Esophagus (tissue), 2 donors: ENCODE data around the gene TSPAN7. TPM values are rescaled to one million over a fixed set of nuclear protein-coding genes. Genes with fewer than 3 reads are reported as not detected.

Source experiments
- H3K27ac ChIP-seq, 2 donors: one replicate each; pipeline ENCODE4 v1.5.1; 2013; ENCODE audit warnings: low read depth in 2 of 2, mild to moderate bottlenecking in 2 of 2, inconsistent platforms in 1 of 2, low read length in 1 of 2, moderate library complexity in 1 of 2
- H3K27me3 ChIP-seq, 2 donors: one replicate each; pipeline ENCODE4 v1.6.1; 2013; ENCODE audit warnings: low read length in 2 of 2, control low read depth in 1 of 2, mild to moderate bottlenecking in 1 of 2; ENCODE audit not compliant: insufficient read depth in 2 of 2, control insufficient read depth in 1 of 2
- H3K36me3 ChIP-seq, 2 donors: one replicate each; pipeline ENCODE4 v1.6.1; 2013; ENCODE audit warnings: low read length in 1 of 2; ENCODE audit not compliant: control insufficient read depth in 2 of 2, insufficient read depth in 2 of 2
- H3K4me1 ChIP-seq, 2 donors: one replicate each; pipeline ENCODE4 v1.6.1; 2013; ENCODE audit warnings: low read length in 1 of 2; ENCODE audit not compliant: control insufficient read depth in 2 of 2, insufficient read depth in 2 of 2
- H3K4me3 ChIP-seq, 2 donors: one replicate each; pipeline ENCODE4 v1.5.1; 2013; ENCODE audit warnings: low read length in 2 of 2, mild to moderate bottlenecking in 2 of 2, low read depth in 1 of 2, moderate library complexity in 1 of 2
- H3K9me3 ChIP-seq, 2 donors: one replicate each; pipeline ENCODE4 v1.6.1; 2013; ENCODE audit warnings: mild to moderate bottlenecking in 2 of 2, low read depth in 1 of 2, low read length in 1 of 2, moderate library complexity in 1 of 2; ENCODE audit not compliant: control insufficient read depth in 2 of 2, insufficient read depth in 1 of 2
- WGBS, 2 donors: extraction: QIAGEN DNeasy Blood & Tissue Kit; methylation state at CpG; one replicate each; pipeline ENCODE4 v1.1.7; 2013; 5-methylcytosine and 5-hydroxymethylcytosine counted together
- polyA plus RNA-seq, 2 donors: library from polyadenylated mRNA; stranded (reverse); fragments of 200-250 nt; gene quantifications; one replicate each; pipeline ENCODE4 v1.2.3, GENCODE V29; 2013
- donor health status: healthy with polysubstance abuse.
- donor health status: Bipolar disorder and iron deficiency.

Gene TSPAN7
- polyA plus RNA-seq, 2 donors = 6.1 to 16.8 TPM

DNA sequence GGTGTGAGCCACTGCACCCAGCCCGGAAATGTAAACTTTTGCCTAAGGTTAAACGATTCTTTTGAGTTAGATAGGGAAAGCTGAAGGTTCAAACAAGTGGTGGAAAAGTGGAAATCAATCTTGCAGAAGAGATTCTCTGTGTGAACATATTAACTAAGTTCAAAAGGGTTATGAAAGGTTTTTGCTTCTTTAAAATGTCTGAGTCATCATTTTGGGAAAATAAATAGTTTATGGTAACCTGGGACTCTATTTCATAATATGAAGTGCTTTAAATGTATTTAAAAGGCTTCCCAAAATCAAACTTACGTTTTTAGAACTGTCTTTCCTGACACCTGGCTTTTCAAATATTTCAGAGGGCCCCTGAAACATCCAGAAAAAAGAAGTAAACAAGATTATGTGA is 166.3 kb downstream of the TSPAN7 start:
- Histone ChIP-seq H3K27ac (no peak overlapping the region), H3K9me3 (no peaks in the 10 kb centered on the region), H3K4me1 (no peaks in the 10 kb centered on the region), H3K27me3 (peaks cover 0 to 6% of the 10 kb centered on the region in 2 donors), H3K4me3 (no peak overlapping the region), H3K36me3 (no peaks in the 10 kb centered on the region)
- WGBS, 2 donors = 64 to 80% methylated on average over 3 of the region's 3 CpGs

DNA sequence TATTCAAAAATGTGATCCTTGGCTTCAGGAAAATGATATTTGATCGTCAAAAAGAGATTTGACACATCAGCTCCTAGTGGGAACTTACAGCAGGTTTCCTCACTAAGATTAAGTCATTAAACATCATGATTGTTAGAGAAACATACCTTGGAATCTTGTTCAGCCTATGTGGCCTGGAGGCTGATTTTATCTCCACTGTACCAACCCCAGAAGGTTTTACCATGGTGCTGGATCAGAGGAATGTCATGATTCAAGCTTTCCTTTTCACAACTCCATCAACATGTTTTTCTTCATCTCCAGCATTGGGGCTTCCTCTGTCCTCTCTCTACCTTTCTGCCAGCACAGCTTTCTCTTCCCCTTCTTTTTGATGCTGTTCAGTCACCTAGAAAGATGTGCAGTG is 171.5 kb downstream of the TSPAN7 start:
- Histone ChIP-seq H3K4me3 (no peak overlapping the region), H3K27me3 (no peaks in the 10 kb centered on the region), H3K27ac (no peak overlapping the region), H3K36me3 (no peaks in the 10 kb centered on the region), H3K9me3 (no peaks in the 10 kb centered on the region), H3K4me1 (no peaks in the 10 kb centered on the region)
- WGBS, 2 donors = 67 to 90% methylated on average over 1 of the region's 1 CpG

Other genes starting within 250 kb of the TSPAN7 start
- 10 to 100 TPM in 1 of 2 donors, 1 to 10 TPM in 1; 4.3 to 10.0 TPM for gene RPGR, start 234.0 kb upstream of the TSPAN7 start, polyA plus RNA-seq
- under 1 TPM; 0.12 to 0.20 TPM for gene OTC, start 208.9 kb upstream of the TSPAN7 start, polyA plus RNA-seq
- gene MID1IP1, start 239.9 kb downstream of the TSPAN7 start, polyA plus RNA-seq = 10 to 100 TPM; 16.7 to 43.3 TPM